WERI-Rb-1 (cell line): ENCODE measurements around the gene NCAM2.

Experiments
- DNase-seq: peaks from one replicate; pipeline ENCODE4 v3.0.0-alpha.2; 2020
- H3K27ac ChIP-seq: fragments of 250-450 bp; sonication (Bioruptor Pico); 2 replicates; pipeline ENCODE4 v1.5.1; 2020; ENCODE audit warnings: mild to moderate bottlenecking, moderate library complexity
- H3K27me3 ChIP-seq: fragments of 250-450 bp; sonication (Bioruptor Pico); 2 replicates; pipeline ENCODE4 v1.5.1; 2021; ENCODE audit warnings: mild to moderate bottlenecking, low read depth, moderate library complexity; ENCODE audit not compliant: insufficient read depth, severe bottlenecking
- H3K36me3 ChIP-seq: fragments of 250-450 bp; sonication (Bioruptor Pico); 2 replicates; pipeline ENCODE4 v1.5.1; 2020; ENCODE audit warnings: mild to moderate bottlenecking, moderate library complexity
- H3K4me3 ChIP-seq: 2 replicates; pipeline ENCODE4 v1.5.1; 2011; ENCODE audit warnings: low read depth, mild to moderate bottlenecking, control low read depth, low read length
- H3K9me3 ChIP-seq: fragments of 250-450 bp; sonication (Bioruptor Pico); 2 replicates; pipeline ENCODE4 v1.5.1; 2021; ENCODE audit warnings: mild to moderate bottlenecking, moderate library complexity; ENCODE audit not compliant: severe bottlenecking
- CTCF ChIP-seq: IDR thresholded peaks from 2 replicates; pipeline ENCODE4 v1.5.1; 2011; ENCODE audit warnings: low read depth, mild to moderate bottlenecking, control low read depth, inconsistent platforms, low read length

NCAM2 gene

GRCh38 chr21:21179619-21180298 lies 181.6 kb downstream of the NCAM2 start:
- TF ChIP-seq CTCF = no peak
- H3K36me3 ChIP-seq = no peaks in the 10 kb centered on the region
- H3K4me3 ChIP-seq = no peak overlapping the region
- no peaks in the 10 kb centered on the region for H3K9me3 ChIP-seq
- H3K27me3 ChIP-seq = no peaks in the 10 kb centered on the region
- DNase-seq = no peak
- no peak overlapping the region for H3K27ac ChIP-seq

- no peak for TF ChIP-seq CTCF
- H3K36me3 ChIP-seq = no peaks in the 10 kb centered on the region
- H3K27me3 ChIP-seq = no peaks in the 10 kb centered on the region
- no peak overlapping the region for H3K27ac ChIP-seq
- no peaks in the 10 kb centered on the region for H3K9me3 ChIP-seq
- no peak overlapping the region for H3K4me3 ChIP-seq
- no peak for DNase-seq
Measured at GRCh38 chr21:21182401-21183010, 184.3 kb downstream of the NCAM2 start.

DNA sequence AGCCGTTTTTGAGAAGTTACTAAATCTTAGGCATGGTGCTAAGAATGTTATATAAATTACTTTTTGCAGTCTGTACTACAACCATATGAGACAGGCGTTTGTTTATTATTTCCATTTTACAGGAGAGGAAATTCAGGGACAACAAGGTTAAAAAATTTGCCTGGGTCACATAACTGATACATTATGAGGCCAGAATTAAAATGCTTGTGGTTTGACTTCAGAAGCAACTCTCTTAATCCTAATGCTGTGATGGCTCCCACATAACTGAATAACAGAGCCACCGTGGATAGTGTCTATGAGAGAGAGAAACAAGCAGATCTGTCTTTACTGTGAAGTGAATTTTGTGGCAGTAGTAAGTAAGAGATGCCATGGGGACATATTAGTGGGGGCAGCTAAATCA lies 184.9 kb downstream of the NCAM2 start:
- no peaks in the 10 kb centered on the region for H3K27me3 ChIP-seq
- H3K36me3 ChIP-seq = no peaks in the 10 kb centered on the region
- DNase-seq = no peak
- TF ChIP-seq CTCF = no peak
- H3K4me3 ChIP-seq = no peak overlapping the region
- H3K27ac ChIP-seq = no peak overlapping the region
- H3K9me3 ChIP-seq = no peaks in the 10 kb centered on the region

DNA sequence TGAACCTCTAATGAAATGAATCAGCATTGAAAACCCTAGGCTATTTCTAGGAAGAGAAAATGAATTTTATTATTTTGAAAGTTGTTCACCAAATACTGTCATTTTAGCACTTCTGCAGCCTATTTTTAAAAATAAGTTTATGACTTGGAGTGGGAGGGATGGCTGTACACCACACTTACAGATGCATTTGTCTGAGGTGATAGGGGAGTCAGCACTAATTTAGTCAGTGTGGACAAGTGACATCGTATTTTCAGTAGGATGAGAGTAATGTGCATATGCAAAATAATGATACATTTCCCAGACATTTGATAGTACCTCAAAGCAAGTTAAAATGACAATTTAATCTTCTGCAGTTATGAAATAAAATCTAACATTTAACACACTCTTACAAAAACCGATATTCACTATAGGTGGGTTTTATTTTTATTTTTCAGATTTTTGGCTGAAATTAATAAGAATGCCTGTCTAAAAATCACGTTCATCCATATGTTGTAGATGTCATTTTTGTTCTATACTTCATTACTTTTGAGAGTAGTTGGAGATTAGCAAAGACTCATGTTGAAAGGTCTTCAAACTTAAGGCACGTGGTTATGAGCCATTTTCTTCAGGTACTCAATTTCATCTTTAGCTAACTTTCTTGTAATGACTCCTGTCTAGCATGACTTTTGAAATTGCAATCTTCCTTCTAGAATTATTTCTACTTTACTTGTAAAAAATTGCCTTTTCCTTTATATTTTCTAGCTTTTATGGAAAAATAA lies 186.7 kb downstream of the NCAM2 start:
- Histone ChIP-seq H3K27me3 (no peaks in the 10 kb centered on the region), H3K9me3 (no peaks in the 10 kb centered on the region), H3K36me3 (no peaks in the 10 kb centered on the region), H3K4me3 (no peak overlapping the region), H3K27ac (no peak overlapping the region)
- no peak for TF ChIP-seq CTCF
- no peak for DNase-seq

- no peak for TF ChIP-seq CTCF
- Histone ChIP-seq H3K27me3 (no peaks in the 10 kb centered on the region), H3K4me3 (no peak overlapping the region)
Measured at GRCh38 chr21:21187579-21187978, 189.4 kb downstream of the NCAM2 start.

More at GRCh38 chr21:21187579-21187978, 189.4 kb downstream of the NCAM2 start:
- no peak overlapping the region for H3K27ac ChIP-seq
- no peak for DNase-seq
- H3K9me3 ChIP-seq = no peaks in the 10 kb centered on the region
- H3K36me3 ChIP-seq = no peaks in the 10 kb centered on the region
